ENCODE results near the gene EPB41.
"Not testable (repeated sequence)": the region's sequence is repeated elsewhere in the genome, so short reads cannot be mapped to it uniquely, and the experiment has no call there.

EPB41 gene

DNA sequence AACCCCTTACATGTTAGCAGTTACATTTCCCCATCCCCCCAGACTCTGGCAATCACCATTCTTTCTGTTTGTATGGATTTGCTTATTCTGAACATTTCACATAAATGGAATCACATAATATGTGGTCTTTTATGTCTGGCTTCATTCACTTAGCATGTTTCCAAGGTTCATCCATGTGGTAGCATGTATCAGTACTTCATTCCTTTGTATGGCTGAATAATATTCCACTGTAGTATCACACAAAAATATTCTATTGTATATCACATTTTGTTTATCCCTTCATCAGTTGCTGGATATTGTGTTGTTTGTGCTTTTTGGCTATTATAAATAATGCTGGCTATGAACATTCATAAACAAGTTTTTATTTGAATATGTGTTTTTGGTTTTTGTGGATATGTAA lies 22.2 kb downstream of the EPB41 start:
- TF ChIP-seq, protein P1, sequence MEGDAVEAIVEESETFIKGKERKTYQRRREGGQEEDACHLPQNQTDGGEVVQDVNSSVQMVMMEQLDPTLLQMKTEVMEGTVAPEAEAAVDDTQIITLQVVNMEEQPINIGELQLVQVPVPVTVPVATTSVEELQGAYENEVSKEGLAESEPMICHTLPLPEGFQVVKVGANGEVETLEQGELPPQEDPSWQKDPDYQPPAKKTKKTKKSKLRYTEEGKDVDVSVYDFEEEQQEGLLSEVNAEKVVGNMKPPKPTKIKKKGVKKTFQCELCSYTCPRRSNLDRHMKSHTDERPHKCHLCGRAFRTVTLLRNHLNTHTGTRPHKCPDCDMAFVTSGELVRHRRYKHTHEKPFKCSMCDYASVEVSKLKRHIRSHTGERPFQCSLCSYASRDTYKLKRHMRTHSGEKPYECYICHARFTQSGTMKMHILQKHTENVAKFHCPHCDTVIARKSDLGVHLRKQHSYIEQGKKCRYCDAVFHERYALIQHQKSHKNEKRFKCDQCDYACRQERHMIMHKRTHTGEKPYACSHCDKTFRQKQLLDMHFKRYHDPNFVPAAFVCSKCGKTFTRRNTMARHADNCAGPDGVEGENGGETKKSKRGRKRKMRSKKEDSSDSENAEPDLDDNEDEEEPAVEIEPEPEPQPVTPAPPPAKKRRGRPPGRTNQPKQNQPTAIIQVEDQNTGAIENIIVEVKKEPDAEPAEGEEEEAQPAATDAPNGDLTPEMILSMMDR (IDR thresholded peaks at IDR 0.05; ENCODE audit: low read depth, low read length), result no peak
- DNase-seq (ENCODE audit: extremely low read depth, low read depth), result no peak

DNA sequence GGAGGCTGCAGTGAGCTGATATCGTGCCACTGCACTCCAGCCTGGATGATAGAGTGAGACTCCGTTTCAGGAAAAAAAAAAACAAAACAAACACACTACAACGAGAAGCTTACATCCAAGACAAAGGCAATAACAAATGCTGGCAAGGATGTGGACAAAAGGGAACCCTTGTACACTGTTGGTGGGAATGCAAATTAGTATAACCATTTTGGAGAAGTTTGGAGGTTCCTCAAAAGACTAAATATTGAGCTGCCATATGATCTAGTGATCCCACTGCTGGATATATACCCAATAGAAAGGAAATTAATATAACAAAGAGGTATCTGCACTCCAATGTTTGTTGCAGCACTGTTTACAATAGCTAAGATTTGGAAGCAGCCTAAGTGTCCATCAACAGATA lies 29.2 kb downstream of the EPB41 start:
- not testable (repeated sequence) for DNase-seq (ENCODE audit: extremely low read depth, low read depth)

DNA sequence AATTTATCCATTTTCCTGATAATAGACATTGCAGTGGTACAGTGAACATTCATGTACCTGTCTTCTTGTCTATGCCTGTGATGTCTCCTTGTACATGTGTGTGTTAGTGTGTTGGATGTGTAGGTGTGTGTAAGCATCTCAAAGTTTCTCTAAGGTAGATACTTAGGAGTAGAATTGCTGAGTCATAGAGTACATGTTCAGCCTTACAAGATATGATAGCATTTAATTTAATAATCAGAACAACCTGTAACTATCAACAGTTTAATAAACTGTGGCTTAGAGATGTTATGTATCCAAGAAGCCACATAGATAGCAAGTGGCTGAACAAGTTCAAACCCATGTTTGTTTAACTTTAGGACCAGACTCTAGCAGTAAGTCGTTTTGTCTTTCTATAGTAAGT lies 35.6 kb downstream of the EPB41 start:
- DNase-seq (ENCODE audit: extremely low read depth, low read depth), result no peak
- TF ChIP-seq, protein P1 (IDR thresholded peaks at IDR 0.05; ENCODE audit: low read depth, low read length), result no peak

DNA sequence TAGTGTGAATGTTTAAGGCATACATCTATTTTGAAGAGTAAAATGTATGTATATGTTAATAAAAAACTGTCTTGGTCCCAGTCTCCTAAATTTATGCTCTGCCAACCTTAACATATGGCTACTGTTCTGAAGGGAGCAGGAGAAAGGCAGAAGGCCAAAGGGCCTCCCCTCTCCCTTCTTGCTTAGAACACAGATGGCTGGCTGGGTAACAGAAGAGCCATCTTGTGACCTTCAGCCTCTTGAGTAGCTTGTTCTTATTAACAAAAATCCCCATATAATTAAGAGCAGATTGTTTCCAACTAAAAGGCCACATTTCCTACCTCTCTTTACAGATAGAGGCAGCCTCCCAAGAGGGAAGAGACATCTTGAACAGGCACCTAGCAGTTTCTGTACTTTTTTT lies 36.1 kb downstream of the EPB41 start:
- TF ChIP-seq, protein P1 (IDR thresholded peaks at IDR 0.05; ENCODE audit: low read depth, low read length), result no peak
- no peak for DNase-seq (ENCODE audit: extremely low read depth, low read depth)

DNA sequence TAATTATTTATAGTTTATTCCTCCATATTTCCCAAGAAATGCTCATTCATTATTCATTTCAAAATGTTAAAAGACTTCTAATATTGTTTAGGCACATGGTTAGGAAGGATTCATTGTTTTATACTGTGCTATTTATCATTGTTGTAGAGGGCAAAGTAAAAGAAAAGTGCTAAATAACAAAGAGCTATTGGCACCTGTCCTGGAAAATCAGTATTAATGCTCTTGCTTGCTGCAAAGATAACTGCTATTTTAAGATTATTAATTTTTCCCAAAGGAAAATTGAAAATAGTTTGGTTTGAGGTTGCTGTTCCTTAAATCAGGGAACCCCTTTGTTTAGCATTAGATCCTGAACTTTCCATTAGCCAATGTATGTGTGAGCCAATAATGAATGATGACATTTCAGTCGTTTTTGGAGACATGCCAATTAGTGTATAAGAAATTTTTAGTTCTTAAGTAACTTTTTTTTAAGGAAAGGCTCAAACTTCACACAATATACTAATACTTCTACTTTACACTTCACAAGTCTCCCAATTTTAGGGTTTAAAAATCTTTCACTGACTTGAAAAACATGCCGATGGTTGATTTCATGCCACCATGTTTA lies 39.9 kb downstream of the EPB41 start:
- no peak for DNase-seq (ENCODE audit: extremely low read depth, low read depth)
- TF ChIP-seq, protein P1 (IDR thresholded peaks at IDR 0.05; ENCODE audit: low read depth, low read length), result no peak

DNA sequence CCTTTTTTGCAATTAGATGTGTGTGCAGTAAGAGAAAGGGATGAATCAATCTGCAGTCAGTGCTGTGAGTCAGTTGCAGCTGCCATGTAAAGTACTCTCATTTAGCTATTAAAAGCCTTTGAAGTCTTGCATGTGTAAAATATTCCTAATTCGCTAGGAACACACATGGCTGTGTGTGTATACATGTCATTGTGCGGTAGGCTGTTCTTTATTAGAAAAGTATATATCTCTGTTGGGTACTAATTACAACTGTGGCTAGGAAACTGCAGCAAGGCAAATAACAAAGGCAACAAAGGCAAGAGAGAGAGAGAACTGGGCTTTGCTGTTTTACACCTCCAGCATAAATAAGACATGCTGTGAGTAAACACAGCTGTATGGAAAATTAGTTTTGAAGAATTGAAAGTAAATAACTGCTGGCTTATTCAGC lies 41.7 kb downstream of the EPB41 start:
- TF ChIP-seq, protein P1 (IDR thresholded peaks at IDR 0.05; ENCODE audit: low read depth, low read length), result no peak
- DNase-seq (ENCODE audit: extremely low read depth, low read depth), result no peak

DNA sequence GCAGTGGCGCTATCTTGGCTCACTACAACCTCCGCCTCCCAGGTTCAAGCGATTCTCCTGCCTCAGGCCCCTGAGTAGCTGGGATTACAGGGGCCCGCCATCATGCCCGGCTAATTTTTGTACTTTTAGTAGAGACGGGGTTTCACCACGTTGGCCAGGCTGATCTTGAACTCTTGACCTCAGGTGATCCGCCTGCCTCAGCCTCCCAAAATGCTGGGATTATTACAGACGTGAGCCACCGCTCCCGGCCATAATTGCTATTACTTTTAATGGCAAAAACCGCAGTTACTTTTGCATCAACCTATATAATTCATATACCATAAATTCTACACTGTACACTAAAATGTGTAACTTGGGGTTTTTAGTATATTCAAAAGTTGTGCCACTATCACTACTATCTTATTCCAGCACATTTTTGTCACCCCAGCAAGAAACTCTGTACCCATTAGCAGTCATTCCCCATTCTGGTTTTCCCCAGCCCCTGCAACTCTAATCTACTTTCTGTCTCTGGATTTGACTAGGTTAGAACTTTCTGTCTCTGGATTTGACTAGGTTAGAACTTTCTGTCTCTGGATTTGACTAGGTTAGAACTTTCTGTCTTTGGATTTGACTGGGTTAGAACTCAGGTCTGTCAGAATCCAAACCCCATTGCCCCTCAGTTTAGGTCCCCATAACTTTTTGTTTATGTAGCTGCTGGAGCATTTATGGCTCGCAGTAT lies 47.9 kb downstream of the EPB41 start:
- DNase-seq (ENCODE audit: extremely low read depth, low read depth), result not testable (repeated sequence)

DNA sequence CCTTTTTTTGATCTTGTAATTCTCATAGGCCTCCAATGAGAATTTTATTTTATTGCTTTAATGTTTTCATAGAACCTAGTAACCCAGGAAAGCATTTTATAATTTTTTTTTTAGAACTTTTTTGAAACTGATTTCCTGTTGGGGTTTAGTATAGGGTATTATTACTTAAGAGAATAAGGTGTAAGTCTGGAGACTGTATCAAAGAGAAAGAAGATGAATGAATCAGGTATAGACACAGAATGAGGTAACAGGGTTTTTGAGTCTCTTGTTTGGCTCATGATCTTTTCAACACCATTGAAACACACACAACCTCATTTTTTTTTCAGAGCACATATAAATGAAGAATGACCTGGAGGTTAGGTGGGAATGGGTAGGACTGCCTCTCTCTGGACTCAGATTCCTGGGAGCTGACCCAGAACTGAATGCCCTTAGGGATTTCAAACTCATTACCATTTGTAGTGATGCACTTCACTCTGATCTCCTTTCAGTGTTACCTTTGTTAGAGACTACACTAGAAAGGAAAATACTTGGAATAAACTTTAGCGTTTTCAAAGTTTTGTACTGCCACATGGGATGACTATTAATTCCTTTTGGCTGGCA lies 51.0 kb downstream of the EPB41 start:
- TF ChIP-seq, protein P1 (IDR thresholded peaks at IDR 0.05; ENCODE audit: low read depth, low read length), result no peak
- no peak for DNase-seq (ENCODE audit: extremely low read depth, low read depth)

All from AG09319 (cell line).